ENCODE results near the gene TAS1R1.
A peak's percentile ranks its signal among the peaks of the same experiment; 100 is the strongest.
"Not testable (repeated sequence)": the region's sequence is repeated elsewhere in the genome, so short reads cannot be mapped to it uniquely, and the experiment has no call there.

Gene TAS1R1

DNA sequence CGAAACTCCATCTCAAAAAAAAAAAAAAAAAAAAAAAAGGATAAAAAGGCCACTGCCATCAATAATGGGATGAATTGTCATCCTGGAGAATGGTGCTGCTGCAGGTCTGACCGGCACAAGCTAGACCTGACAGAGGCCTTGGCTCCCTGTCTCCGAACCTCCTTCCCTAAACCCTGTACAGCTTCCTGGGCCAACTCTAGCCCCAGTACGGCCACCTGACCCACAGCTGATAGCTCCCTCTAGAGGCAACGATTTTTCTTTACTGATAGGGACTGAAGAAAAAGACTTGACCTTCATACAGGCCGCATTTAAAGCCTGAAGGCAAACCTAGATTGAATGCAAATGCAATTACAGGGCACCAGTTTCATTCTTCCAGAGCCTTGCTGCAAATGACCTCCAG is 31.5 kb upstream of the TAS1R1 start:
- peak in 1 of 2 experiments; percentile 29 for DNase-seq

DNA sequence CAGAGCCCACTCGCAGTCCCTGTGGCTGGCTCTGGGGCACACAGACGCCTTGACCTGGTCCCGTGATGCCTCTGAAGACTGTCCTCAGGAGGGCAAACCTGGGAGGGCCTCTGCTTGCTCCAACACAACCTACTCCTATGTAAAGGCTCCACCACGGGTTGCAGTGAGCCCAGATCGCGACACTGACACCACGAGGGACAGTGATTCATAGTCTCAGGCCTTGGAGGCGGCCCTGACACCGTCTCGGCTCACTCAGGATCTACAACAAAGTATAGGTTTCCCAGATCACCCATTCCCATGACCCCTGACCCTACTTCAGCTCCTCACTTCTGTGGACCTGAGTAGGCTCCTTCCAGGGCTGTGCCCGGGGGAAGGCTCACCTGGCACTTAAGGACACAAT is 28.8 kb upstream of the TAS1R1 start:
- no peak for DNase-seq

DNA sequence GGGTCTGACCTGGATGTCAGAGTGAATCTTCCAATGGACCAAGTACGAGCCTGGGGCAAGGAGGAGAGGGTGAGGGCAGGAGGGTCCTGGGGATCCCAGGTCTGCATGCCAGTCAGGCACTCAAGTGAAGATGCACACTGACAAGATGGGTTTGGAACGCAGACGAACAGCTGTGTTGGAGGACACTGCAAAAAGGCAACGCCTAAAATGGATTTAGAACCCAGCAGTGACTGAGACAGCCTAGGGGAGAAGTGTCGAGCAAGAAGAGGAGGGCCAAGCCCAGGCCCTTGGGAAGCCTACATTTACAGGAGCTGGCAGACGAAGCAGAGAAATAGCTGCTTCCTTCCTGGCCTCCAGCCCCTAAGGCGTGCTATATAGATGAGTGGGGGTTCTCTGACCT is 26.6 kb upstream of the TAS1R1 start:
- no peak for DNase-seq

DNA sequence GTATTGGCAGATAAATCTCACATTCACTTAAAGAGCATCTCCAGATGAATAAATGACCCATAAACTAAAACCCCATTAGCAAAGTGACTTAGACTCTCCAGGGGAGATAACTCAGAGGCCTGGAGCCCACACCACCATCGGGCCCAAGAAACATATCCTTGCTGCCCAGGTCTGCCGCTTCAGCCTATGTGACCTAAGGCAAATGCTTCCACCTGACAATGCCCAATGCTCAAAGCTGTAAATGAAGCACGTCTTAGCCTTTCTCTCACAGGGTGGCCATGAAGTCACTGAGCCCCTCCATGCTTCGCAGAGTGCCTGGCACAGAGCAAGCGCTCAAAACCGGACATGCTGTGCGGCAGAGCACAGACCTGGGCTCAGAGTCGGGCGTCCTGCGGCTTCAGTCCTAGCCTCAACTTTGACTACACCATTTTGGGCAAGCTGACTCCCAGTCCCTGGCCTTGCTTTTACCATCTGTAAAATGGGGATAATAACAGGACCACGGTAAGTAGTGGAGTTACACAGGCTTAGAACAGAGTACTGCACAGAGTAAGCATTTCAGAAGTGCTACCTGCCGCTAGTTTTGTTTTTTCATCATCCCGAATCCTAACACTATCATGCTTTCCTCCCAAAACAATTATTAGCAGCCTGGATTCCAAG is 24.5 kb upstream of the TAS1R1 start:
- no peak for DNase-seq

DNA sequence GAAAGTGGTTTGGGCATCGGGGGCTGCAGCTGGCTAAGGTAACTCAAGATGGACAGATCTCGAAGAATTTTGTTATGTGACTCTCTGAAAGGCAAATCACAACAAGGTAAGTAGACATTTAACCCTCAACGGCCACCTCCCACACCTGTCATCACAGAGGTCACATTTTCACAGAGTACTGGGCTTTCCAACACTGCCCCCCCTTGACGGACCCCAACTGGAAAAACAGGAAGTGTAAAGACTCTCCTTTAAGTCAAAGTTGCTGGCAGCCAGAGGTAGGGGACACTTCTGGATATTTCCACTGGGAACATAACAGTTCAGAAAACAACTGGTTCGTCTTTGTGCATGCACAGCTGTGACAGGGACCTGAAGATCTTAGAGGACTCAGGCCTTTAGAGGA is 23.1 kb upstream of the TAS1R1 start:
- no peak for DNase-seq

DNA sequence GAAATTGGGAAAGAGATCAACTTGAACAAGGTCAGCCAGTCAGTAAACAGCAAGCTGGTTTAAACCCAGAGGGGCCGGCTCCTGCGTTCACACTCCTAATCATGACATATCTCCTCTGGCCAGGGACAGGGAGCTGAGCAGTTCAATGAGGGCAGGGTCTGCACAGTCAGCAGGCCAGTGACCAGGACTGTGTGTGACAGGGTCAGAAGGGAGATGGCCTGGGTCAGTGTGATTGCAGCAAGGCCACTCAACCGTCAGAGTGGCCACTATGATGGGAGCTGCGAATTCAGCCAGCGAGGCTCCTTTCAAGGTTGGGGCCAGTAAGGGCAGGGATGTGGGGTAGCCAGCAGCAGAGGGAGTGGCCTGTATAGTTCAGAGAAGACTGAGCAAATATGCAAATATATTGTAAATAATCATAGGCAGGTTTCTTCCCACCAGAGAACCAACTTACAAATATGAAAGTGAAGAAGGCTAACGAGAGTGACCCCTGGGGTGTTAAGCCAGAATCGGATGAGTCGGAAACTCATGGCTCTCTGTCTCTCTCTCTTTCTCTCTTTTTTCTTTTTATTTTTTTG is 20.8 kb upstream of the TAS1R1 start:
- no peak for DNase-seq

DNA sequence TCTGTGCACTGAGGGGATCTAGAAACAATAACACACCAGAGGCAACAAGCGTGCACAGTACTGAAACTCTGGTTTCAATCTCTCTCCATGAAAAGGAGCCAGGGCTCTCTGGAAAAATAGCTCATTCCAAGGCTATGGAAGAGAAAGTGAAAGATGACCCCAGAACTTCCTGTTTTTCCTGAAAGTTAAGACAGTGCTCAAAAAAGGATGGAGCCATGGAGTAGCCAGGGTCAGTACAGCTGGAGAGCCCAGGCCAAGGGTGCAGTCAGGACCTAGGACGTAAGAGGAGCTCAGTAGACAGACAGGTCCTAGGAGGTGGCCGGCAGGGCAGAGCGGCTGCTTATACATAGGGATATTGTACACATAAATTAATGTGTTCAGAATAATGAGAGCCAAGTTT is 19.9 kb upstream of the TAS1R1 start:
- no peak for DNase-seq

DNA sequence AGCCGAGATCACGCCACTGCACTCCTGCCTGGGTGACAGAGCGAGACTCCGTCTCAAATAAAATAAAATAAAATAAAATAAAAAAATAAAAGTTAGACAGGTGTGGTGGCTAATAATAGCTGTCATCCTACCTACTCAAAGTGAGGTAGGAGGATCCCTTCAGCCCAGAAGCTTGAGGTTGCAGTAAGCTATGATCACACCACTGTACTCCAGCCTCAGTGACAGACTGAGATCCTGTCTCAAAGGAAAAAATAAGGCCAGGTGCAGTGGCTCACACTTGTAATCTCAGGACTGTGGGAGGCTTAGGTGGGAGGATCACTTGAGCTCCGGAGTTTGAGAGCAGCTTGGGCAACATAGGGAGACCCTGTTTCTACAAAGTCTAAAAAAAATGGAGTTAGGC is 18.8 kb upstream of the TAS1R1 start:
- DNase-seq, result no peak

DNA sequence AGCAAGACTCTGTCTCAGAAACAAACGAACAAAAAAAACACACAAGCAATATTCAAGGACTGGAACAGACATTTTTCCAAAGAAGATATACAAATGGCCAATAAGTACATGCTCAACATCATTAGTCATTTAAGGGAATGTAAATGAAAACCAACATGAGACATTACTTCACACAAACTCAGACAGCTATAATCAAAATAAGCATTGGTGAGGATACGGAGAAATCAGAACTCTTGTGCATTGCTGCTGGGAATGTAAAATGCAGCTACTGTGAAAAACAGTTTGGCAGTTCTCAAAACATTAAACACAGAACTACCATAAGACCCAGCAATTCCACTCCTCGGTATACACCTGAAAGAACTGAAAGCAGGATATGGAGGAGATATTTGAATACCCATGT is 16.2 kb upstream of the TAS1R1 start:
- DNase-seq, result no peak

DNA sequence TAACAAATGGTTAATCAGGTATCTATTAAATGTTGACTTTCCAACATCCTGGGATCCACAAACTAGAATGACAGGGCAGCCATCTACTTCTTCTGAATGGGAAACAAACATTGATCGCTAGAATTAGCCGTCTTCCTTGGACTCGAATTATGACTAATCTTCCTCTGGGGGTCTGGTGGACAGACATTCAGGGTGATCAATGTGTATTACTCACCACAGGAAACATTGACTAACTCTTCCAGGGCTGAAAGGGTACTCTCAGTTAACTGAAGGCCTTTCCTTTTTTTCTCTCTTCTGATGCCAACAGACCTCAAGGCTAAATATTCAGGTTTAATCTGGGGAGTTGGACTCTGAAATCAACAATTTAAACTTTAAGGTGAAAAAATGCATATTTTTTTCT is 10.3 kb upstream of the TAS1R1 start:
- no peak for DNase-seq

DNA sequence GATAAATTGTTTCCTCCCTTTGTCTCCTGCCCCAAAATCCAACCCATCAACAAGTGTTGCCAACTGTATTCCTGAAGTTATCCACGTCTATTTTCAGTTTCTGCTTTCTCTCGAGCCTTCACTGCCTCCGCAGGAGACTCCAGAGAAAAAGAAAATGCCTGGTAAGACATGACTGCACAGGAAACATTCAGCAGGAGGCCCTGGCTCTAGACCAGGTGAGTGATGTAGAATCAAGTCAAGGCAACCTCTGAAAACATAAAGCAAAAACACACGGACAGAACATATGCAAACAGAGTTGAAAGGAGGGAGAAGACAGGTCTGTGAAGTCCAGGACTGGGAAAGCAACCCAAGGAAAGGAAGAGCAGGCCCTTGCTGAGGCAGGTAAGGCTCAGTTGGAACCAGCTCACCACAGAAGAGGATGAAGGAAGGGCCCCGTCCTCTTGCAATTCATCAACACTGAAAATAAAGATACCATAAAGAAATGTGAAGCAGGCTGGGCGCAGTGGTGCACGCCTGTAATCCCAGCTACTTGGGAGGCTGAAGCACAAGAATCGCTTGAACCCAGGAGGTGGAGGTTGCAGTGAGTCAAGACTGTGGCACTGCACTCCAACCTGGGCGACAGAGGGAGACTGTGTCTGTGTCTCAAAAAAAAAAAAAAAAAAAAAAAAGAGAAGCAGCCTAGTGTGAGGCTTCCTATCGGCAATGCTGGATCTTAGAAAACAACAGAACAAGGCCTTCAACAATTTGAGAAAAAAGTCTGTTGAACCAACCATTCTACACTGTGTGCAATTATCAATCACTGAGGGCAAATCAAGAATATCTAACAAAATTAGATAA is 9.6 kb upstream of the TAS1R1 start:
- no peak for DNase-seq

DNA sequence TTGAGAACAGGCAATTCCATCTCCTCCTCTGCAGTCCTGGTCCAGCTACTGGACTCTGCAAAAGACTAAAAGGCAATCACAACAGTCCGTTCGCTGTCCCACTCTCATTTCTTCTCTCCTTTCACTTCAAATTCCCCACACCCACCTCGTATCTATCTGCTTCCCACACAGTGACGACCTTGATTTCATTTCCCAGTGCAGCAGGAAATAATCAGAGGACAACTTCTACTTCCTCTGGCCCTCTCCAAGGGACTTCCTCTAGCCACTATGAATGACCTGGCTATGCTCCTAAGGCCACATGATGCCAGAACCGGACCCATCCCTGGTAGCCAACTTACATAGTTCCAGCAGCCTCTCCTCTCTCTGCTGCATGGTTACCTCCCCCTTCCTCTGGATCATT is 8.8 kb upstream of the TAS1R1 start:
- no peak for DNase-seq

DNA sequence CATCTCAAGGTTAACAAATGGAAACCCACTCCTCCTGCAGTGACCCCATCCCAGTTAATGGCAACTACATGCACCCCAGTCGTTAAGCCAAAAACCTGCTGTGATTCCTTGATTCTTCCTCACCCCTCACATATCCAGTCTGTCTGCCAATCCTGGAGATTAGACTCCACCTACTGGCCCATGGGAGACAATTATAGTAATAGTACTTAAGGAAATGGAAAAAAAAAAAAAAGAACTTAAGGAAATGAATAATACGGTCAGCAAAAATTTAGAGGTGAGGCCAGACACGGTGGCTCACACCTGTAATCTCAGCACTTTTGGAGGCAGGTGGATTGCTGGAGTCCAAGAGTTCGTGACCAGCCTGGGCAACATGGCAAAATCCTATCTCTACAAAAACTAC is 7.8 kb upstream of the TAS1R1 start:
- no peak for DNase-seq

DNA sequence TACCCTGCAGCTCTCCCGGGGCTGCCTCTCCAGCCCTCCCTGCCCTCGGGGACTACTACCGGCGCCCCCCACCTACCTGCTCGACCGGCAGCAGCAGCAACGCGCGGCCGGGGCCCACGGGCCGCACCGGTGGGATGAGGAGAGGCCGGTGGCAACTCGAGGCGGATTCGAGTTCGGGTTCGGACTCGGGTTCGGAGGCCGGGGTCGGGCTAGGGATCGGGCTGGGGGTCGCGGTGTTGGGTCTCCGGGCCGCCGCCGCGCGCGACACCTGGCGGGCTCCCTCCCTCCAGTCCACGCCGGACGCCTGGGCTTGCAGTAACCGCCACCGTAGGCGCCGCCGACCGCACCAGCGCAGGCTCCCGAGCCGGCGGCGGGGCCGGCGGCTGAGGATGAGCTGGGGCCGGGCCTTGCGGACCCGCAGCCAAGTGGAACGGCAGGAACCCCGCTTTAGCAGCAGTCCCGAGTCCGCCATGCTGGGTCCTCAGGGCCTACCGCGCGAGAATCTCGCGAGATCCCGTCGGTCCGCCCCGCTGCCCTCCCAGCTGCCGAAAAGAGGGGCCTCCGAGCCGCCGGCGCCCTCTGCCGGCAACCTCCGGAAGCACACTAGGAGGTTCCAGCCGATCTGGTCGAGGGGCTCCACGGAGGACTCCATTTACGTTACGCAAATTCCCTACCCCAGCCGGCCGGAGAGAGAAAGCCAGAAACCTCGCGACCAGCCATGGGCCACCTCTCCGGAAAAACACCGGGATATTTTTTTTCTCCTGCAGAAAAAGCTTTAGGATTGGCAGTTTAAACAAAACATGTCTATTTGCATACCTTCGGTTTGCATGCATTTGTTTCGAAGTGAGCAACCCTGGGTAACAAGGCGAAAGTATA is 838 bp upstream of the TAS1R1 start, which contains the start of gene NOL9:
Gene NOL9, minus strand, starts transcription at position 483 of the 876 bp plus-strand sequence. Its CDS starts 11 bp downstream, at position 472.
- DNase-seq, result peak; percentile 38 to 81

DNA sequence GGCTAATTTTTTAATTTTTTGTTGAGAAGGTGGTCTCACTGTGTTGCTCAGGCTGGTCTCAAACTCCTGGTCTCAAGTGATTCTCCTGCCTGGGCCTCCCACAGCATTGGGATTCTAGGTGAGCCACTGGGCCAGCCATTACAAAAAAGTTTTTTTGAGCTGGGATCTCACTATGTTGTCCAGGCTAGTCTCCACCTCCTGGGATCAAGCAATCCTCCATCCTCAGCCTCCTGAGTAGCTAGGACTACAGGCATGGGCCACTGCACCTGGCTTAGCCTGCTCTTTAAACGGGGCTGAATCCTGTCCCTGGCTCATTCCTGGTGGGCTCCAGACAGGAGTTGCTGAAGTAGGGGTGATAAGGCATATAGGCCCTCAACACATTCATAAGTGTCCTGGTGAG is 2.5 kb downstream of the TAS1R1 start:
- DNase-seq, result no peak

DNA sequence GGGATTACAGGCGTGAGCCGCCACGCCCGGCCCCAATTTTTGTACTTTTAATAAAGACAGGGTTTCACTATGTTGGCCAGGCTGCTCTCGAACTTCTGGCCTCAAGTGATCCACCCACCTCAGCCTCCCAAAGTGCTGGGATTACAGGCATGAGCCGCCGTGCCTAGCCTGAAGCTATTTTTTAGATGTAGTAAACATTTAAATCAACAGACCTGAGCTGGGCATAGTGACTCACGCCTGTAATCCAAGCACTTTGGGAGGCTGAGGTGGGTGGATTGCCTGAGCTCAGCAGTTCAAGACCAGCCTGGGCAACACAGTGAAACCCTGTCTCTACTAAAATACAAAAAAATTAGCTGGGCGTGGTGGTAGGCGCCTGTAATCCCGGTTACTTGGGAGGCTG is 4.1 kb downstream of the TAS1R1 start:
- not testable (repeated sequence) for DNase-seq

DNA sequence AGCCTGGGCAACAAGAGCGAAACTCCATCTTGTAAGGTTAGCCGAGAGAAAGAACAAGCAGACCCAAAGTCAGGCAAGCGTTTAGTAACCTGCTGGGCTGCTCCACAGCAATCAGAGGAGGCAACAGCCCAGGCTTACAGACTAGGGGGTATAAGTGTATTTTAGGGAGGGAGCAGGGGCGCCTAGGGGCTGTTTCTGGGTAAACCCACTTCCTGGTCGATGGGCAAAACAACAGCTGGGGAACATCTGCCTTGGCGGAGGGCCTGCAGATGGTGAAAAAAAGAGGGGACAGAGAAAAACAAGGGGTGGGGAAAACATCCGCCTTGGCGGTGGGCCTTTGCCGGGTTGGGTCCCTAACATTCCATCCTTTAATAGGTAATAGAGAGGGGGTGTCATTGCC is 5.2 kb downstream of the TAS1R1 start:
- no peak for DNase-seq

DNA sequence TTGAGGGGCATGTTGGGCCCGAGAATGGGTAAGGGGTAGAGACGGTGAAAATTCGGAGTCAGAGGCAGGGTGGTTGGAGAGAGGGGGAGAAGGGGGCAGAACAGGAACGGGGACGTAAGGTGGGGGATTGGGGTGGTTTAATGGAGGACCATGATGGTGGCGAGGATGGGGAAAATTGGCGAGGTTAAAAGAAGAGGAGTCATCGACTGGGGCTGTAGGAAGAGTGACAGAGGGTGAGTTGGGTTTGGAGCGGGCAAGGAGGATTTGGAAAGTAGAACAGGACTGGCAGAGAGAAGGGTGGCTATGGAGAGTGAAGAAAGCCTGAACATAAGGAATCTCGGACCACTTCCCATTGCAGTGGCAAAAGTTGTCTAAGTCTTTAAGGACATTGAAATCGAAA is 13.9 kb downstream of the TAS1R1 start:
- DNase-seq, result no peak

DNA sequence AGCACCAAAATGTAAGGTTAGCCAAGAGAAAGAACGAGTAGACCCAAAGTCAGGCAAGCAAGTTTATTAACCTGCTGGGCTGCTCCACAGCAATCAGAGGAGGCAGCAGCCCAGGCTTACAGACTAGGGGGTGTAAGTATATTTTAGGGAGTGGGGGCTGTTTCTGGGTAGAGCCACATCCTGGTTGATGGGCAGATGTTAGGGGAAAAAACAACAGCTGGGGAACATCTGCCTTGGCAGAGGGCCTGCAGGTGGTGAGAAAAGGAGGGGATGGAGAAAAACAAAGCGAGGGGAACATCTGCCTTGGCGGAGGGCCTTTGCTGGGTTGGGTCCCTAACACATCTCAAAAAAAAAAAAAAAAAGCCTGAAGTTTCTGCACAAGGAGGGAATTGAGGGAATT is 15.0 kb downstream of the TAS1R1 start:
- no peak for DNase-seq

DNA sequence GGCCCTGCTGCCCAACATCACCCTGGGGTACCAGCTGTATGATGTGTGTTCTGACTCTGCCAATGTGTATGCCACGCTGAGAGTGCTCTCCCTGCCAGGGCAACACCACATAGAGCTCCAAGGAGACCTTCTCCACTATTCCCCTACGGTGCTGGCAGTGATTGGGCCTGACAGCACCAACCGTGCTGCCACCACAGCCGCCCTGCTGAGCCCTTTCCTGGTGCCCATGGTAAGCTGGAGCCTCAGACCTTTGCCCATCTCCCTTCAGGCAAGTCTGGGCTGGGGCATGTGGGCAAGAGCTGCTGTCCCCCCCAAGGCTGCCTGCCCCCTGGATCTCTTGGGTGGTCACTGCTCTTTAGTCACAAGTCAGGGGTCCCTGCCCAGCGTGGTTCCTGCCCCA is 15.9 kb downstream of the TAS1R1 start:
- no peak for DNase-seq

DNA sequence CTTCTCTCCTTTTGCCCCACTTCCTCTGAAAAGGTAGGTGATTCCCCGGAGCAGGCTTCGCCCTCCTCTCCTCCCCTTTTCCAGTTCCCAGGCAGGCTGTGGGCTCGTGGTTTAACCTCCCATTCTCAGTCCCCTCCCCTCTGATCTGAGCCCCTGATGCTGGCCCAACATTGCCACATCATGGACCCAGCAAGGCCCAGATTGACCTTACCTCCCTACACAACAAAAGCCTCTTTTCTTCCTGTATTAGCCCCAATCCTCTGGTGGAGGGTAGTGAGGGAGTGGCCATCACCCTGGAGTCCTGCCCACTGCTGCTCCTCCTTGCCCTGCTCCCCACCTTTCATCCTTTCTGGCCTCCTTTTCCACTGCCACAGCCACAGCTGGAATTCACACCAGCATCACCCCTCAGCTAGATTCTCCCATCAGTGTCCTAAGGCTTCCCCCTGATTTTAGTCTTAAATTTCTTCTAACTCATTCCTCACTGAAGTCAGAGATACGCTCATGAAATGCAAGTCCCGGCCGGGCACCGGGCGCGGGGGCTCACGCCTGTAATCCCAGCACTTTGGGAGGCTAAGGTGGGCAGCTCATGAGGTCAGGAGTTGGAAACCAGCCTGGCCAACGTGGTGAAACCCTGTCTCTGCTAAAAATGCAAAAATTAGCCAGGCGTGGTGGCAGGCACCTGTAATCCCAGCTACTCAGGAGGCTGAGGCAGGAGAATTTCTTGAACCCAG is 17.7 kb downstream of the TAS1R1 start:
- no peak for DNase-seq

DNA sequence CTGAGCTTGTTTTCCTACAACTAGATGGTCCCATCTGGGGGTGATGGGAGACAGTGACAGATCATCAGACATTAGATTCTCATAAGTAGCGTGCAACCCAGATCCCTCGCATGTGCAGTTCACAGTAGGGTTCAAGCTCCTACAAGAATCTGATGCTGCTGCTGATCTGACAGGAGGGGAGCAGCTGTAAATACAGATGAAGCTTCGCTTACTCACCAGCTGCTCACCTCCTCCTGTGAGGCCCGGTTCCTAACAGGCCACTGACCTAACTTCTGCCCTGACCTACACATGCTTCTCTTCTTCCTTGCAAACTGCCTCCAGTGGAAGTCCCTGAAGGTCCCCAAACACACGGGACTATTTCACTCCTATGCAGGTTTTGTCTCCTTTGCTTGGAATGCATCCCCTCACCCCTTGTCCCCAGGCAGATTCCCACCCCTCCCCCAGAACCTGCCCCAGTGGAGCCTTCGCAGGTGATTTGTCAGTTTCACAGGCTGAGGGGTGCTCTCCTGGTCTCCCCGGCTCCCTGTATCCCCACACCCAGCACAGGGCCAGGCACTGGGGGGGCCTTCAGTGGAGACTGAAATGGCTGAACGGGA is 19.0 kb downstream of the TAS1R1 start:
- no peak for DNase-seq

Measured in SW 1271 (cell line).